Stimulated activated naive CD8-positive, alpha-beta T cell treated with anti-CD3 and anti-CD28 coated beads, Interleukin-15, Interleukin-2, amounts not matched to agents 100 ng/mL and 50 ng/mL, for 24 hours (primary cell): ENCODE measurements around the gene FAM151B.

Source experiments
- H3K27ac Mint-ChIP-seq: one replicate; pipeline ENCODE4 v1.8.0; 2021; ENCODE audit warnings: mild to moderate bottlenecking, mixed read lengths
- H3K27me3 Mint-ChIP-seq: one replicate; pipeline ENCODE4 v1.8.0; 2021; ENCODE audit warnings: mixed read lengths
- H3K36me3 Mint-ChIP-seq: one replicate; pipeline ENCODE4 v1.8.0; 2021; ENCODE audit warnings: low read depth, mixed read lengths
- H3K4me1 Mint-ChIP-seq: one replicate; pipeline ENCODE4 v1.8.0; 2021; ENCODE audit warnings: low read depth, mixed read lengths
- H3K4me3 Mint-ChIP-seq: one replicate; pipeline ENCODE4 v1.8.0; 2021; ENCODE audit warnings: mild to moderate bottlenecking, mixed read lengths
- H3K9me3 Mint-ChIP-seq: one replicate; pipeline ENCODE4 v1.8.0; 2021; ENCODE audit warnings: mixed read lengths

The FAM151B gene

GRCh38 chr5:80590766-80591165, 102.9 kb downstream of the FAM151B start:
- H3K27ac Mint-ChIP-seq: no peak overlapping the region

GRCh38 chr5:80591352-80591751, 103.5 kb downstream of the FAM151B start:
- Mint-ChIP-seq H3K27ac (no peak overlapping the region), H3K27me3 (peaks cover 8% of the 10 kb centered on the region), H3K9me3 (no peaks in the 10 kb centered on the region), H3K36me3 (no peaks in the 10 kb centered on the region), H3K4me3 (no peak overlapping the region), H3K4me1 (no peaks in the 10 kb centered on the region)

More at GRCh38 chr5:80590766-80591165, 102.9 kb downstream of the FAM151B start:
- H3K4me1 Mint-ChIP-seq: no peaks in the 10 kb centered on the region
- H3K9me3 Mint-ChIP-seq: no peaks in the 10 kb centered on the region
- peaks cover 8% of the 10 kb centered on the region for H3K27me3 Mint-ChIP-seq
- no peaks in the 10 kb centered on the region for H3K36me3 Mint-ChIP-seq
- no peak overlapping the region for H3K4me3 Mint-ChIP-seq

GRCh38 chr5:80592105-80592504, 104.2 kb downstream of the FAM151B start:
- Mint-ChIP-seq H3K36me3 (no peaks in the 10 kb centered on the region), H3K27ac (no peak overlapping the region), H3K9me3 (no peaks in the 10 kb centered on the region)

More at GRCh38 chr5:80592105-80592504, 104.2 kb downstream of the FAM151B start:
- peaks cover 8% of the 10 kb centered on the region for H3K27me3 Mint-ChIP-seq
- H3K4me3 Mint-ChIP-seq: no peak overlapping the region
- H3K4me1 Mint-ChIP-seq: no peaks in the 10 kb centered on the region
